Amniotic epithelial cell (primary cell): ENCODE measurements around the gene CD200R1L.
A peak's percentile ranks its signal among the peaks of the same experiment; 100 is the strongest.

ENCODE experiments used
- DNase-seq: peaks from one replicate; pipeline ENCODE4 v3.0.0-alpha.2; 2010; ENCODE audit warnings: low read depth

CD200R1L gene

DNA sequence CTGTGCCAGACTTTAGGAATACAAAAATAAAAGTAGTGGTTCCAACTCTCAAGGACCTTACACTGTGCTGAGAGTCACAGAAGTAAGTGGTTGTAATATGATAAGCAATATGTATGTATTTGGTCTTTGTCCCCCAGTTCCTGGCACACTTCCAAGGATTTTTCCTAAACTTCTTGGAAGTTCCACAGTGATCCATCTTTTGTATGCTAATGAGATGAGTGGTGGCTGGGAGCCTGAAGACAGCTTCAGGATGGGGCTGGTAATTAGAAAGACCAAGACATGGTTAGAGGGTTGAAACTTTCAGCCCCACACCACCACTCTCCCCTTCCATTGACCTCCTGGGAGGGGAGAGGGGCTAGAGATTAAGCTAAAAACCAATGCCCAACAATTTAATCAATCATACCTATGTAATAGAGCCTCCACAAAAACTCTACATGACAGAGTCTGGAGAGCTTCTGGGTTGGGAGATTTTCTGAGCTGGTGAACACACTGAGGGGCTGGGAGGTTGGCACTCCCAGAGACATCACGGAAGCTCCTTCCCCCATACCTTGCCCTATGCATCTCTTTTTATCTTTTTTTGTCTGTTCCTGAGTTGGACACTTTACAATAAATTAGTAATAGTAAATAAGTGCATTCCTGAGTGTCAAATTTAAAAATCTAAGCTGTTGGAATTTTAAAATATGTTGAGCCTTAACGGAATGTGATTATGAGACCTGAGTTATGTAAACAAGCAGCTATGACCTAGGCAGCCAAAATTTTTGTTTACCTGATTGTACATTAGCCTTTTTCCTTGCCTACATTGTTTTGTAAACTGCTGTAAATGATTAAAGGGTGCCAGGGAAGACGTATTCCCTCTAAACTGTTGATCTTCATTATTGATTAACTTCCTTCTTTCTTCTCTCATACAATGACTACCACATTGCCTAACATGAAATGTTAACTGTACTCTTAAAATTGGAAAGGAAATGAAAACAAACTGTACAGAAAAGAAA lies 24.3 kb downstream of the CD200R1L start:
- no peak for DNase-seq

DNA sequence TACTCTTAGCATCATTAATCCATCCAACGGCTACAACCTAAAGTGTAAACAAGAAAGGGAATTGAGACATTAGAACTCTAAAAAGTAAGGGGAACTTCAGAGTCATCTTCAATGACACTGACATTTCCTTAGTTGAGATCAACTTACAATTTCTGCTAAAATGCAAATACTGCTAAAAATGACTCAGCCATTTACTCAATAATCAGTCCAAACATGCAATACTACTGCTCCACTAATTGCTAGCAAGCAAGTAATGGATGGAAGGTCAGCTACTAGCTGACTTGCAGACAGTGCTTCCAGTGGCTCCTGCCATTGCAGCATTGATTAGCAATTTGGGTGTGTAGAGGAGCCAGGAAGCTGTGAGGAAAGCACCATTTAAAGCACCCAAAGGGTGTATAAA lies 28.4 kb downstream of the CD200R1L start:
- peak; percentile 51 for DNase-seq

DNA sequence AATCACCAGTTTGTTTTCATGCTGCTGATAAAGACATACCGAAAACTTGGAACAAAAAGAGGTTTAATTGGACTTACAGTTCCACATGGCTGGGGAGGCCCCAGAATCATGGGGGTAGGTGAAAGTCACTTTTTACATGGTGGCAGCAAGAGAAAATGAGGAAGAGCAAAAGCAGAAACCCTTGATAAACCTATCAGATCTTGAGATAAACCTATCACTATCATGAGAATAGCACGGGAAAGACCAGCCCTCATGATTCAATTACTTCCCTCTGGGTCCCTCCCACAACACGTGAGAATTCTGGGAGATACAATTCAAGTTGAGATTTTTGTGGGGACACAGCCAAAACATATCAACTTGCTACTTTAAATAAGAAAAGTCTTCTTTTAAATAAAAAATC lies 28.9 kb downstream of the CD200R1L start:
- DNase-seq = no peak

DNA sequence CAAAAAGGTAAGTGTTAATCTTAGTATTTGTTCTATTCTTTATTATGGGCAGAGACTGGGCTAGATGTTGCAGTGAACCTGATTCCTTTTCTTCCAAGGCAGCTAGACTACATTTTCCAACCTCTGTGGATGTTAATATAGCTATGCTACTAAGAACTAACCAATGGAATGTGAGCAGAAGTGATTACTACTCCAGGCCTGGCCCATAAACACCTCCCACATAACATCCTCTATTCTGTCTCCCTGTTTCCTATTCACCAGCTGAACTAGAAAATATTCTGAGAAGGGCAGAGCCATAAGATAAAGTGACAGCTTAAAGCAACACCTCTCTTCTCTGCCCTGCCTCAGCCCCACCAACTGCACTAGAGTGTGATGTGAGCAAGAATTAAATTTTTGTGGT lies 29.4 kb downstream of the CD200R1L start:
- DNase-seq = peak; percentile 31

DNA sequence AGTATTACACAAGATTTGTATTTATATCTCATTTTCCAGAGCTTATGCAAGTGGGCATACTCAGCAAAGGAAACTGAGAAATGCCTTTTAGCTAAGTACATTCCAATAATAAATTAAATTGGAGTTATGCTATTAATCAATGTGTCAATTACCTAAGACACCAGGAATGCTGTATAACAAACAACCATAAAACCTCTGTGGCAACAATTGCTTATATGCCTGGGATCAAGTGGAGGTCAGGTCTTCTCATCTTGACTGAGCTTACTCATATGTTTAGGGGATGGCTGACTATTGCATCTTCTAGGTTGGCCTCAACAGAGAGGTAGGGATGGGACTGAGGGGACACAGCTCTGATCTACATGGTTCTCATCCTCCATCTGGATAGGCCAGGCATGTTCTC lies 30.7 kb downstream of the CD200R1L start:
- DNase-seq = peak; percentile 71

DNA sequence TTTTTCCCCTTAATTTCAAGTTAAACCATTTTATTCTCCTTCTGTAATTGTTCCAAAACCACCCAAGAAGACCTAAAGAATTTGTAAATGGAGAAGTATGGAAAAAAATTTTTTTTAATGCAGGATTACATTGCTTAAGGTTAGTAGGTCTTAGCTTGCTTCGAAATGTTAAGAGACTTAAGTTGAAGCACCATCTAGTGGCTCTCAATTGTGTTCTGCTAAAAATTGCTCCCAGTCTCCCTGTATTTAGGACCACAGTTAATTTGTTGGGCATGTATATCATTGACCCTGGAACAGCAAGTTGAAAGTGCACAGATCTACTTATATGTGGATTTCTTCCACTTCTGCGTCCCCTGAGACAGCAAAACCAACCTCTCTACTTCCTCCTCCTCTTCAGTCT lies 32.4 kb downstream of the CD200R1L start:
- DNase-seq = peak; percentile 84

DNA sequence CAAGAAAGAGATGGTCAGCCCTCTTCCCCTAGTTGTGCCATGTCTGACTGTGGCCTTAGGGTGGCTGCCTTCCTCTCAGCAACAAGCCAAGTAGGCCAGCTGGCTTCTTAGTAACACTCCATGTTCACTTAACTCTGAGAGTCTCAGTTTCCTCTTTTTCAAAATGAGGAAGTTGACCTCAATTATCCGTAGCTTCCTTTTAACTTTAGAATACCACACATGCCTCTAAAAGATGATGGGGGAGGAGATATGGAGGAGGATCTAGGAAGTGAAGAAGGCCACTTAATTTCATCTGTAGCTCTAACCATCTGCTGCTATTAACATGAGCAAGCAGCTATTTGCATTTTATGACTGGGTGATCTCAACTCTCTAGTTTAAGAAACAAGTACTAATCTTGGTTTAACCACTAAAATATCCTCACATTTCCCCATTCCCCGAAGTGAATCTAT lies 32.9 kb downstream of the CD200R1L start:
- peak; percentile 74 for DNase-seq

DNA sequence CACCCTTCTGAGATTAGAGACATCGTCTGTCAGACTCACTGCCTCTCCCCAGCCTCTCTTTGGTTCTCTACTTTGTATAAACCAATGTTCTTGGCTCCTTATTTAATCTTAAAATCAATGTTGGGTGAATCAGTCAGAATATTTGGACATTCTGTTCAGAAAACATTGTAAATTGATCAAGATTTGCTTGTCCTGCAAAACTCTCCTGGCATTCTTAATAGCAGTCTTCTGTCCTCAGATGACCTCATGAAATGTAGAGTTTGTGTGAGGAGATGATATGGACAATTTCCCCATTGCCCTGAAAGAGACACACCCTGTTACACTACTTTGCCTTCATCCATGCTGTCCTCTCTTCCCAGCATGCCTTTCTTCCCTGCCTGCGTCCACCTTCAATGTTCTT lies 33.6 kb downstream of the CD200R1L start:
- DNase-seq = no peak

DNA sequence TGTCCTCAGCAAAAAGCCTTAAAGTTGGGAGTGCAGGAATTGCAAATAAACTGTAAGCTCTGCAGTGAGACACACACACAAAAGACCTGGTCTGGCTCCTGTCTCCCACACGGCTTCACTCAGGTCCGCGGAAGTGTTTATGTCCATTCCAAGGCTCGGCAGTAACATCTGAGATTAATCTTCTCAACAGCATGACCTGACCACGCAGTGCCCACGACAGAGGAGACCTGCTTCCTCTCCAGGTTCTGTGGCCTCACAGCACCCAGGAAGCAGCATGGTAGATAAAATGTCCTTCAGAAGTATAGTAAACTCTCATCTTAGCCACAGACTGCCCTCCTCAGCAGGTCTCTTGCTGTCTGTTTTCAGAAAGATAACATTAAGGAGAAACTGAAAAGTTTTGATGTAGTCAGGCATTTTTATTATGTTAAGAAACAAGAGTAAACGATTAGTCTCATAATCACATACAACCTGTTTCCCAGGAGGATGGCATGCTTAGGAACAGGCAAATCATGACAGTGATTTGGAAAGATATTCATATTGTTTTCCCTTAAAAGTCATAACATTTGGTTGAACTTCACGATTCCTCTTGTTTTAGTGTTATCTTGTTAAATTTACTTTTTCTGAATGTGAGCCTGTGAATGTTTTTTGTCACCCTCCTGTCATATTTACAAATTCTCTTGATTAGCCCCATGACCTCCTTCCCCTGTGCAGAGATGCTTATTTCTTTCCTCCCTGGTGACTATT lies 34.6 kb downstream of the CD200R1L start:
- no peak for DNase-seq

DNA sequence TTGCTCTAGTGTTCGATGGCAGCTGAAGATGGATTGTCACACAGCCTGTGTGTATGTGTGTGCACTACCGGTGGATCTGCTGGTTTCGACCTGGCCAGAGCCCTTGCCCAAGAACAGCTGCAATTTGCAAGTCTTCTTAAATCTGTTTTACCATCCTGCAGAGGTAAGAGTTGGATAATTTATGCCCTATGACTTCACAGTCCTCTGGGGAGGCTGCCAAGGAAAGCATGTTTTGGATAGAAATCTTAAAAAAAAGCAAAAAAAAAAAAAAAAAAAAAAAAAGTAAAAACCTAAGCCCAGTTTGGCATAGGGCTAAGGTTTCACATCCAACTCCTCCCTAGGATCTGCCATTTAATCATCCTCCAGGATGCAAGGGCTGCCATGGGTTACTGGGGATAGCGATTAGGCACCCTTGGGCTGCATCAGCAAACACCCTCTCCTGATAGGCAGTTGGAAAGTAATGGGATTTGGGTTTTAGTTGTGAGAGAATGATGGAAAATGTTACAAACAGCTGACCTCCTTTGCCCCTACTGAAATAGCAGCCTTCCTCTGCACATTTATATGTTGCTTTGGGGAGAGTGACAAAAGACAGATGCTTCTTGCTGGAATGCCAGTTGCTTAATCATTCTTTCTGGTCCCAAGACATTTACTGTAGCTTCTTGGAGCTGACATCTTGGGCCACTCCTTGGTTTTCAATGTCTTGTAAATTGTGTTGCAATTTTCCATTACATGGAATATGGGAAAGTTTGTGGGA lies 35.4 kb downstream of the CD200R1L start:
- DNase-seq = peak; percentile 92

DNA sequence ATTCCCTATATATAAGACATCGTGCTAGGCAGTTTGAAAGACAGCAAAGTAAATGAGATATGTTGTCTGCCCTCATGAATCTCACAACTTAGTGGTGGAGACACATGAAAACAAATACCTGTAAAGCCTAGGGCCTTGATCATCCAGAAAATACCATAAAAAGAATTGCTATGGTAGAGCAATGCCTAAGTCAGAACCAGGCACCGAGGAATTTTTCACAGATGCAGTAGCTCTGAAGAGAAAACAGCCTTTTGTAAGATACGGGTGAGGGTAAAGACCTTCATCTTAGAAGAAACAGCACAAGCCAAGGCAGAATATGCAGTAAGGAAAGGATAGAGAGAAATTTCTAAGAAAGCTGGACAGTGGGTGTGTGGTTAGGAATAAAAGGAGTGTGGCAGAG lies 36.1 kb downstream of the CD200R1L start:
- no peak for DNase-seq

DNA sequence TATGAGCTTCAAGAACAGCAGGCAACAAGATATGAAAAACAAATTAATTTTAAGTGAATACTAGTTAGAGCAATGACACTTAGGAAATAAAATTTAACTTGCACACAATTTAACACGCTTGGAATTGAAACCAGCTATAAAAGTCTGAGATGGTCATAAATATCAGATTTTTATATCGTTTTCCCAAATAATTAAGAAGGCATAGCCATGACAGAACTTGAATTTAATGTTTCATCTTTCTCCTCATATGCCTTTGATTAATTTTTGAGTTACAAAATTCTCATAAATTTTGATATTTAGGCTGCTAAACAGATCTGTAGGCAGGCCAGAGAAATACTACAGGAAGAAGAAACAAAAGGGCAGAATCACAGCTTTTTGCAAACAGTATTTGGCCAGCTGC lies 38.5 kb downstream of the CD200R1L start:
- DNase-seq = no peak

DNA sequence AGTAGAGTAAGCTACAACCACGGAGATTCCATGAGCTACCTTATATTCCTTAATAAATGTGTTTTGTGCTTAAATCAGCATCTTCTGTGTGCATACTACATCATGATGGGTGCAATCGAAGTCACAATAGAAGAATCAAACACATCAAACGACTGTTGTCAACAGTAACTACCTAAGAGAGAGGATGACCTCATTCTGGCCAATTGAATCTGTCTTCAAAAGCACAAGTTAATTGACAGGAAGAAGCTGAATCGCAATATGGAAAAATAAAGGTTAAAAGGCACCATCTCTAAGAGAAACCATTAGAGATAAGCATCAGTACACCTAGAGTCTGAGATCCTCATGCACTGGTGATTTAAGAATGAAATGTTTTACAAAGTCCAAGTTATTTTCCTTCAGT lies 39.0 kb downstream of the CD200R1L start:
- no peak for DNase-seq

DNA sequence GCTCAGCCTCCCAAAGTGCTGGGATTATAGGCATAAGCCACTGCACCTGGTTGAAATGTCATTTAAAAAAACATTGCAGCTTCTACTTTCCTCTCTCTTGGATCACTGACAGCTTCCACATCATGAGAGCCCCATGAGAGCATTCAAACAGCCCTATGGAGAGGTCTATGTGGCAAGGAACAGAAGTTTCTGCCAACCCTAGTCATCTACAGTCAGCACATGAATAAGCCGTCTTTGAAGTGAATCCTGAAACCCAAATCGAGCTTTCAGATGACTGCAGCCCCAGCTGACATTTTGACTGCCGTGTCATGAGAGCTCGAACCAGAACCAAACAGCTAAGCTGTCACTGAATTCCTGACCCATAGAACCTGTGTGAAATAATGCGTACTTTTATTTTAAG lies 39.8 kb downstream of the CD200R1L start:
- DNase-seq = no peak

DNA sequence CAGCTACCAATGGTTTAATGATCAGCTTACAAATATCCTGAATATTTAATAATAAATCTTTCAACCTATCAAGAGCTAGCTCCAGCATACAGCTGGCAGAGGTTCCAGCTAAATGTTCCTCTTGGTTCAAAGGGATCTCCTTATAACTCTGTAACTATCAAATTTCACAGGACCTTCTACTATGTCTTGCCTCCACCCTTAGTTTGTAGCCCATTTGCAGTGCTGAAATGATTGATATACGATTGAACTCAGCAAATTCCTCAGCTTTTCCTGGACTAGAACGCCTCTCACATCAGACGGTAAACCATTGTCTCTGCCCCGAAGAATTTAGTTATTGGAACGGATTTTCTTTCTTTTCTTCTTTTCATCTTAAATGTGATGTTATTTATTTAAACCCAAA lies 41.5 kb downstream of the CD200R1L start:
- no peak for DNase-seq

DNA sequence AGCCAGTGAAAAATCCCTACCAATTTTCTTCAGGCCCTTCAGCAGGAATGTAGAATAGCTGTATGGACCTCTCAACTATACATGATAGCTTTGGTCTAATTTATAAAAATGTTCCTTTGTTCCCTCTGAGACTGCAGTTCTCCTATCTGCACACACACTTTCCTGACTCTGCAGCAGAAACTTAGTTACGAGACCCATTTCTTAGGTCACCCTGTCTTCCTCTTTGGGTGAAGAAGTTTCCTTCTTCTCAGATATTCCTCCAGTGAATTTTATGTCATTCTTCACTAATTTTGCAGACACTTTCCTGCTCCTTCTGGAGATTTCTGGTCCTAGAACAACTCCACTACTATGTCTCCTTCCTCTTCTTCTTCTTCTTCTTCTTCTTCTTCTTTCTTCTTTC lies 42.6 kb downstream of the CD200R1L start:
- no peak for DNase-seq

DNA sequence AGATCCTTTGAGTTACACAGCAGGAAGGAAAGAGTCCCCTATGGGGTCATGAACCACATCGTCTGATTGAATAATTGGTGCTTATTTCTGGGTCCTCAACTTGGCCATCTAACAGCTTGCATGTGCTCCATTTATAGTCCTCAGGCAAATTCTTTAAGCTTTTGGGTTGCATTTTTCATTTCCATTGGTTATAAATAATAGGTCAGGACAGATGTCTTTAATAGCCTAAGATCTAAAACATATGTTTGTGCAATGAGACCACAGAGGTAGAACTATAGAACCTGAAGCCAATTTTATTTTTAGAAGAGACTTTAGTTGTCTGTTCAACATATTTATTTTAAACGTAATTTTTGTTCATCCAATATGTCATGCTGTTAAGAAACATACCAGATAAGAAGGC lies 43.2 kb downstream of the CD200R1L start:
- DNase-seq = no peak

DNA sequence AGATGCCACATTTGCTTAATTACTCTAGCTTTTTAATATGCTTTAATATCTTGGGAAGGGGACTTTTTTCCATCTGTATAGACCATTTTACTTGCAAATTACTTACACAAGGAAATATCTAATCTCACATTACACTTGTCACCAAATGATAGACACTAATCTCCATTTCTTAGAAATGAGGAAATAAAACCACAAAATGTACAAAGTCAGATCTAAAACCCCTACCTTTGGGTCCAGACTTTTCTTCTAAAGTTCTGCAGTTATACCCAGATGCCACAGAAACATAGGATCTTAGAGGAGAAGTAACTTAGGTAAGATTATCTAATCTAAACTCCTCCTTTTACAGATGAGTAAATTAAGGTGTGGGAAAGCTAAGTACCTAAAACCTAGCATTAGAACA lies 44.3 kb downstream of the CD200R1L start:
- no peak for DNase-seq

DNA sequence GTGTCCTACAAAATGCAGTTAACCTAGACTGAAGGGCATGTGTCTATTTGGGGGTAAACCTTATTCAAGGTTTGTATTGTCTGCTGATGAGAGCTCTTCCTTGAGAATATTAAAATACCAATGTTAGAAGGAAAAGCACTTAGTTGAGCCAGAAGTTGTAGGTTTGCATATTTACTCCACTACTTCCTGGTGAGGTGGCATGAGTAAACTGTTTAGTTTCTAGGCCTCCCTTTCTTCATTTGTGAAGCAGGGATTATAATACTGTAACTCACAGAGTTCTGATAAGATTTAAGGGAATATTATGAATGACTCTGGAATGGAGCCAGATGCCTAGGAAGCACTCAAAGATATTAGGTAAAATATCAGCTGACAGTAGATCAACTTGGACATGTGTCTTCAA lies 46.7 kb downstream of the CD200R1L start:
- DNase-seq = no peak

DNA sequence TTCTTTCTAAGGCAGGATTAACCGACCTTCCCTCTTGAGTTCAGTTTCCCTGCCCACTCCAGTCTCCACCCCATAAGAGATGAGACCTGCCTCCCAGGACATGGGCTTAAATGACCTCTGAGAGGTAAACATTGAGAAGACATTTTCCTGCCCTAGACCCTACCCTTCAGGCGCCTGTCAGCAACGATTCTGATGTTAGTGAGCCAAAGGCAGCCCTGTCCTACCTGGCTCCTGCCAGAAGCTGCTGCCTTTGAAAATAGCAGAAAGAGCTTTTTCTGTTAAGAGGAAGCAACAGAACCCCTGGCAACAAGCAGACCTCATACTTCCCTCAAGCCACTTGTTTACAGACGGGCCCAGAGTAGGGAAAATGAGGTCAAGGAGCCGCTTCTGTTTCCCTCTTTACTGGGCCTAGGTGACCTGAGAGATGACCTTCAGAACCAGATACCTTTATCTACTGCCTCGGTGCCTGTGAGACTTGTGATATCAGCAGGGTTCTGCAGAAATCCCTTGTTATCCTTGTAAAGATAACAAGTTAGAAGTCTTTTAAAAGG lies 52.0 kb downstream of the CD200R1L start:
- no peak for DNase-seq

DNA sequence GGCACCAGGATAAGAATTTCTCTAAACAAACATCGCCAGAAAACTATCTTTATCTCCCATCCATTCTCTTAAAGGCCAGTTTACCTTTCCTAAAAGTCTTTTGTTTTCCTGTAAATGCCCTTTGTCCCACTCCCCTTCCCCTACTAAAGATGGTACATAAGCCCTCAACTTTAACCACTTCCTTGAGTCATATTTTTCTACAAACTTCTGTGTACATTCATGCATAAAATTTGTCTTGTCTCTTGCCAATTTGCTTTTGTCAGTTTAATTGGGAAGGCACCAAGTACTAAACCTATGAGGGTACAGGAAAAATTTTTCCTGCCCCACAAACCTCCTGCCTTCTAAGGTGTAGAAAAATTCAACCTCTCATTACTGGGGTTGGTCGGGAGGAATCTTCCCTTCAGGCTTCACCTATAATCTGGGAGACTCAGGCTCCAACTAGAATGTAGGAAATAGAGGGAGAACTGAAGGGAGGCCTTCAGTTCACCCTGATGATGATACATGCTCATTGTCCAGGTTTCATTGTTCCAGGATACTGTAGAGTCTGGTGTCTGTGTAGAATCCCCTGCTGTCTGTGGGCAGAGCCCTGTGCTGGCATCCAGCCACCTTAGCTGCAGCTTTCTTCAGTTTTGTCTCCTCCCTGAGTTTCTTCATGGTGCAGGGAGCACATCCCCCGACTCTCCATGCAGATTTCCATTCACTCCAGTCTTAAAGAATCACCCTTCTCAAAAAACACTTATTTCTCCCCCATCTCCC lies 53.2 kb downstream of the CD200R1L start:
- DNase-seq = no peak
